Measurements from ENCODE around the gene SNRK.

DNA sequence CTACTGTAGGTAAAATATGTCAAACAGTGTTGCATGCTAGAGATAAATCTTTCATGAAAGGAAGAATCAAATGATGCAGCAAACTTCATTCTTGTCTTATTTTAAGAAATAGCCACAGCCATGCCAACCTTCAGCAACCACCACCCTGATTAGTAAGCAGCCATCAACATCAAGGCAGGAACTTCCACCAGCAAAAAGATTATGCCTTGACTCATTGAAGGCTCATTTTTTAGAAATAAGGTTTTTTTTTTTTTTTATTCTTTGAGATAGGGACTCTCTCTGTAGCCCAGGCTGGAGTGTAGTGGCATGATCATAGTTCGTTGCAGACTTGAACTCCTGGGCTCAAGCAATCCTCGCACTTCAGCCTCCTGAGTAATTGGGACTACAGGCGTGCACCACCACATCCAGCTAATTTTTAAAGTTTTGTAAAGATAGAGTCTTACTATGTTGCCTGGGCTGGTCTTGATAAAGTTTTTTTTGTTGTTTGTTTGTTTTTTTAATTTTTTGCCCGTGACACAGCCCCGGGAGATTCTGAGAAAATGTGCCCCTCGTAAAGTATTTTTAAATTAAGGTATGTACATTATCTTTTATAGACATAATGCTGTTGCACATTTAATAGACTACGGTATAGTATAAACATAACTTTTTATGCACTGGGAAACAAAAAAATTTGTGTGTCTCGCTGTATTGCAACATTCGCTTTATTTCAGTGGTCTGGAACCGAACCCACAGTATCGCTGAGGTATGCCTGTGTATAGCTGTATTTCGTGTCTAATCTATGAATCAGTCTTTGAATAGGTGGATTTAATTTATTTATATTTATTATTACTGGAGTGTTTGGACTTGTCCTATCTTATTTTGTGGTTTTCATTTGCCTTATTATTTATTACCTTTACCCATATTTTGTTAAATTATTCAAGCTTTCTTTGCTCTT, 23.3 kb downstream of the SNRK start:
- TF ChIP-seq, protein P1, sequence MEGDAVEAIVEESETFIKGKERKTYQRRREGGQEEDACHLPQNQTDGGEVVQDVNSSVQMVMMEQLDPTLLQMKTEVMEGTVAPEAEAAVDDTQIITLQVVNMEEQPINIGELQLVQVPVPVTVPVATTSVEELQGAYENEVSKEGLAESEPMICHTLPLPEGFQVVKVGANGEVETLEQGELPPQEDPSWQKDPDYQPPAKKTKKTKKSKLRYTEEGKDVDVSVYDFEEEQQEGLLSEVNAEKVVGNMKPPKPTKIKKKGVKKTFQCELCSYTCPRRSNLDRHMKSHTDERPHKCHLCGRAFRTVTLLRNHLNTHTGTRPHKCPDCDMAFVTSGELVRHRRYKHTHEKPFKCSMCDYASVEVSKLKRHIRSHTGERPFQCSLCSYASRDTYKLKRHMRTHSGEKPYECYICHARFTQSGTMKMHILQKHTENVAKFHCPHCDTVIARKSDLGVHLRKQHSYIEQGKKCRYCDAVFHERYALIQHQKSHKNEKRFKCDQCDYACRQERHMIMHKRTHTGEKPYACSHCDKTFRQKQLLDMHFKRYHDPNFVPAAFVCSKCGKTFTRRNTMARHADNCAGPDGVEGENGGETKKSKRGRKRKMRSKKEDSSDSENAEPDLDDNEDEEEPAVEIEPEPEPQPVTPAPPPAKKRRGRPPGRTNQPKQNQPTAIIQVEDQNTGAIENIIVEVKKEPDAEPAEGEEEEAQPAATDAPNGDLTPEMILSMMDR (IDR thresholded peaks at IDR 0.05; ENCODE audit: extremely low read depth in 1 of 2, insufficient read depth in 1 of 2, low read depth in 1 of 2, low read length in 2 of 2) = no peak
- TF ChIP-seq MYC (IDR thresholded peaks at IDR 0.05; ENCODE audit: low read depth, low read length) = no peak
- no peak for TF ChIP-seq POLR2A (IDR thresholded peaks at IDR 0.05; ENCODE audit: low read depth, low read length)
- no peak for TF ChIP-seq POLR2AphosphoS5 (IDR thresholded peaks at IDR 0.05; ENCODE audit: insufficient read depth, low read depth, low read length)
- no peak for TF ChIP-seq EZH2 (IDR thresholded peaks at IDR 0.05; ENCODE audit: borderline replicate concordance, low read depth, low read length, severe bottlenecking)
- no peak for TF ChIP-seq FOS (IDR thresholded peaks at IDR 0.05; ENCODE audit: borderline replicate concordance, insufficient read depth, low read length)

Data from endothelial cell of umbilical vein (primary cell).